ENCODE results near the gene SCAMP4. TPM values are rescaled to one million over a fixed set of nuclear protein-coding genes. Genes with fewer than 3 reads are reported as not detected.
A peak's percentile ranks its signal among the peaks of the same experiment; 100 is the strongest.

SCAMP4 gene
- total RNA-seq, 1 experiment from 2014 or later, result 63.3 TPM

DNA sequence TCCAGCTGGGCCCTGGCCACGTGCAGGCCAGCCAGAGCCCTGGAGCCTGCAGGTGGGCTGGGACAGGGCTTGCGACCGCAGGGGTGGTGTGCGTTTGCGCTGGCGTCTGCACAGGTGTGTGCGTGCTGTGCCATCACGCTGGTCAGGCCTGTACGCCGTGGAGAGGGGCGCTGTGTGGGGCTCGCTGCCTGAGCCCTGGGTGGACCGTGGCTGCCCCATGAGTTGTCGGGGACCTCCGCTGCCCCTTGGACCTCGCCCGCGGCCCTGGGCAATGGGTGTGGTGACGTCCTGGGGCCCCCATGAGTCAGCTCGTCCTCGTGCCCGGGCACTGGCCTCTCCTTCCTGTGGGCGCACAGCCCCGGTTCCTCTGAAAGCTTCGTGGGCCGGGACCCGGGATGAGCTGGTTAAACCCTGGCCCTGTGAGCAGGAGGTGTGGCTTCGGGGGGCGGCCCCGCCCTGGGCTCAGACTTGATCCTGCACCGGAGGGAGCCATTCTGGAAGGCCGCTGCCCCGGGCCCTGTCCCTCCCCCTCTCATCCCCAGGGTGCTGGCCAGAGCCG, 42.5 kb downstream of the SCAMP4 start:
- no peak for TF ChIP-seq RAD21 (IDR thresholded peaks at IDR 0.05; ENCODE audit: low read depth)
- TF ChIP-seq TCF7L2 (IDR thresholded peaks at IDR 0.05; ENCODE audit: borderline replicate concordance, extremely low read depth, insufficient read depth, insufficient read length), result no peak
- no peak for TF ChIP-seq EGR1 (IDR thresholded peaks at IDR 0.05; ENCODE audit: low read depth)
- no peak for TF ChIP-seq JUND (IDR thresholded peaks at IDR 0.05)
- no peak for TF ChIP-seq SRF (IDR thresholded peaks at IDR 0.05; ENCODE audit: low read depth)
- TF ChIP-seq EZH2 (IDR thresholded peaks at IDR 0.05), result no peak
- no TSS peak for BruUV-seq (replicated peaks)
- RAD21 ChIA-PET (ENCODE audit: low non-redundant PET in 1 of 2, low total read pairs in 2 of 2, uncharacterized antibody in 2 of 2, unreplicated experiment in 2 of 2), result no interaction called here
- H3K9ac ChIP-seq (ENCODE audit: low read length), result no peak overlapping the region
- no peaks in the 10 kb centered on the region for H4K20me1 ChIP-seq (ENCODE audit: insufficient read depth)
- H2AFZ ChIP-seq (ENCODE audit: low read depth, low read length, poor library complexity, severe bottlenecking), result no peak overlapping the region
- no peaks in the 10 kb centered on the region for H3K9me2 ChIP-seq (ENCODE audit: insufficient read depth)
- peaks cover 92% of the 10 kb centered on the region for H3K79me2 ChIP-seq (ENCODE audit: insufficient read depth, low read length)
- POLR2A ChIA-PET, result no interaction called here
- peak overlapping the region; percentile 39; the same call in 1 of the 2 replicates for H3K27ac ChIP-seq (ENCODE audit: low read depth, low read length)
- CTCF ChIA-PET, result no interaction called here
- peak overlapping the region; percentile 25; the same call in 1 of the 2 replicates for H3K4me2 ChIP-seq (ENCODE audit: low read length)
- ATAC-seq (no peak), DNase-seq (ENCODE audit: low read depth, low spot score) (no peak)
- peaks cover 11 to 44% of the 10 kb centered on the region in 2 experiments; a peak in 3 of 4 replicates for H3K4me1 ChIP-seq (ENCODE audit: control insufficient read depth in 1 of 2, insufficient read depth in 2 of 2, low read length in 2 of 2)
- intact Hi-C loops (cut with micrococcal nuclease), result no loop called here
- H3K4me3 ChIP-seq (replicated peaks in 1 of 2; ENCODE audit: low read depth in 1 of 2, low read length in 2 of 2), result no peak overlapping the region
- H3K9me3 ChIP-seq (ENCODE audit: control insufficient read depth in 1 of 2, insufficient read depth in 1 of 2, low read depth in 1 of 2, low read length in 2 of 2), result no peaks in the 10 kb centered on the region
- peaks cover 0 to 6% of the 10 kb centered on the region in 2 experiments; a peak in 1 of 4 replicates for H3K36me3 ChIP-seq (ENCODE audit: control insufficient read depth in 1 of 2, insufficient read depth in 2 of 2, low read length in 2 of 2)
- no peaks in the 10 kb centered on the region for H3K27me3 ChIP-seq (ENCODE audit: insufficient read depth, low read length)

DNA sequence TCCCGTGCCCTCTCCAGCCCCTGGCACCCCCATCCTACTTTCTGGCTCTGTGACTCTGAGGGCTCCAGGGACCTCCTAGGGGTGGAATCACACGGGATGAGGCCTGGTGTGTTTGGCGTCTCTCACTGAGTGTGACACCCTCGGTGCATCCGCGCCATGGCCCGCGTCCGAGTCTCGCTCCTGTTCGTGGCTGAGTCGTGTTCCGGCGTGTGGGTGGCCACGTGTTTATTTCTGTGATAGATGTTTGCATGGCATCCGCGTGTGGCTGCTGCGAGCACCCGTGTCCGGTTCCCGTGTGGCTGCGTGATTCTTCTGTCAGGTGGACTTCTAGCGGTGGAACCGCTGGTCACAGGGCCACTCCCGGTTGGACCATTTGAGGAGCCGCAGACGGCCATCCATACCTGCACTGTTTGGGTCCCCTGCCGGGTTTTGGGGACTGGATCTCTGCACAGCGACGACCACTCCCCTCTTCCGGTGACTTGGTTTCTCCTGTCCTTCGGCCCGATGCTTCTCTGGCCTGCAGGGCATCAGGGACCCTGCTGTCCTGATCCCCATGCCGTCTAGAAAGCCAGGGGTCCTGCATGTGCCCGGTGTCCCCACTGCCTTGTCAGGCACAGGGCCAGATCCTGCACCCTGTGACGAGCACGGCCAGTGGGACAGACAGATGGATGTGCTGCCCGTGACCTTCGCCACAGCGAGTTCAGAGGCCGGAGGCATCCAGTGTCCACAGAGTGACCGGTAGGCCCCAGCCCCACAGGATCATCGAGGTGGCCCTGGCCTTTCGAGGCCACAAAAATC, 44.3 kb downstream of the SCAMP4 start:
- ATAC-seq (no peak), DNase-seq (ENCODE audit: low read depth, low spot score) (no peak)
- Histone ChIP-seq H3K27me3 (ENCODE audit: insufficient read depth, low read length) (no peaks in the 10 kb centered on the region), H3K9me3 (ENCODE audit: control insufficient read depth in 1 of 2, insufficient read depth in 1 of 2, low read depth in 1 of 2, low read length in 2 of 2) (no peaks in the 10 kb centered on the region), H3K9ac (ENCODE audit: low read length) (no peak overlapping the region), H2AFZ (ENCODE audit: low read depth, low read length, poor library complexity, severe bottlenecking) (no peak overlapping the region), H3K79me2 (ENCODE audit: insufficient read depth, low read length) (peaks cover 92% of the 10 kb centered on the region), H3K4me2 (ENCODE audit: low read length) (no peak overlapping the region), H3K4me3 (replicated peaks in 1 of 2; ENCODE audit: low read depth in 1 of 2, low read length in 2 of 2) (no peak overlapping the region), H3K9me2 (ENCODE audit: insufficient read depth) (no peaks in the 10 kb centered on the region), H3K27ac (ENCODE audit: low read depth, low read length) (no peak overlapping the region), H4K20me1 (ENCODE audit: insufficient read depth) (no peaks in the 10 kb centered on the region), H3K36me3 (ENCODE audit: control insufficient read depth in 1 of 2, insufficient read depth in 2 of 2, low read length in 2 of 2) (peaks cover 0 to 6% of the 10 kb centered on the region in 2 experiments; a peak in 1 of 4 replicates), H3K4me1 (ENCODE audit: control insufficient read depth in 1 of 2, insufficient read depth in 2 of 2, low read length in 2 of 2) (peaks cover 3 to 27% of the 10 kb centered on the region in 2 experiments; a peak in 3 of 4 replicates)
- ChIA-PET POLR2A (no interaction called here), CTCF (no interaction called here), RAD21 (ENCODE audit: low non-redundant PET in 1 of 2, low total read pairs in 2 of 2, uncharacterized antibody in 2 of 2, unreplicated experiment in 2 of 2) (interaction anchor here in 1 of 2 experiments (0.7 kb wide), 1 partner anchor 93 kb away, joined by 3 read pairs; no protein-coding TSS in a partner anchor)
- no TSS peak for BruUV-seq (replicated peaks)
- intact Hi-C loops (cut with micrococcal nuclease), result no loop called here
- TF ChIP-seq, protein P1, sequence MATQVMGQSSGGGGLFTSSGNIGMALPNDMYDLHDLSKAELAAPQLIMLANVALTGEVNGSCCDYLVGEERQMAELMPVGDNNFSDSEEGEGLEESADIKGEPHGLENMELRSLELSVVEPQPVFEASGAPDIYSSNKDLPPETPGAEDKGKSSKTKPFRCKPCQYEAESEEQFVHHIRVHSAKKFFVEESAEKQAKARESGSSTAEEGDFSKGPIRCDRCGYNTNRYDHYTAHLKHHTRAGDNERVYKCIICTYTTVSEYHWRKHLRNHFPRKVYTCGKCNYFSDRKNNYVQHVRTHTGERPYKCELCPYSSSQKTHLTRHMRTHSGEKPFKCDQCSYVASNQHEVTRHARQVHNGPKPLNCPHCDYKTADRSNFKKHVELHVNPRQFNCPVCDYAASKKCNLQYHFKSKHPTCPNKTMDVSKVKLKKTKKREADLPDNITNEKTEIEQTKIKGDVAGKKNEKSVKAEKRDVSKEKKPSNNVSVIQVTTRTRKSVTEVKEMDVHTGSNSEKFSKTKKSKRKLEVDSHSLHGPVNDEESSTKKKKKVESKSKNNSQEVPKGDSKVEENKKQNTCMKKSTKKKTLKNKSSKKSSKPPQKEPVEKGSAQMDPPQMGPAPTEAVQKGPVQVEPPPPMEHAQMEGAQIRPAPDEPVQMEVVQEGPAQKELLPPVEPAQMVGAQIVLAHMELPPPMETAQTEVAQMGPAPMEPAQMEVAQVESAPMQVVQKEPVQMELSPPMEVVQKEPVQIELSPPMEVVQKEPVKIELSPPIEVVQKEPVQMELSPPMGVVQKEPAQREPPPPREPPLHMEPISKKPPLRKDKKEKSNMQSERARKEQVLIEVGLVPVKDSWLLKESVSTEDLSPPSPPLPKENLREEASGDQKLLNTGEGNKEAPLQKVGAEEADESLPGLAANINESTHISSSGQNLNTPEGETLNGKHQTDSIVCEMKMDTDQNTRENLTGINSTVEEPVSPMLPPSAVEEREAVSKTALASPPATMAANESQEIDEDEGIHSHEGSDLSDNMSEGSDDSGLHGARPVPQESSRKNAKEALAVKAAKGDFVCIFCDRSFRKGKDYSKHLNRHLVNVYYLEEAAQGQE (IDR thresholded peaks at IDR 0.05; ENCODE audit: low read depth), result no peak
- TF ChIP-seq EGR1 (IDR thresholded peaks at IDR 0.05; ENCODE audit: low read depth) (no peak), POLR2AphosphoS5 (IDR thresholded peaks at IDR 0.05; ENCODE audit: low read depth, low read length) (no peak), ELF1 (IDR thresholded peaks at IDR 0.05; ENCODE audit: borderline replicate concordance, low read depth) (no peak), TCF7L2 (IDR thresholded peaks at IDR 0.05; ENCODE audit: borderline replicate concordance, extremely low read depth, insufficient read depth, insufficient read length) (no peak), EZH2 (IDR thresholded peaks at IDR 0.05) (no peak), POLR2A (IDR thresholded peaks at IDR 0.05; ENCODE audit: borderline replicate concordance, extremely low read depth, insufficient read depth, insufficient read length) (no peak)
- TF ChIP-seq, protein P2, sequence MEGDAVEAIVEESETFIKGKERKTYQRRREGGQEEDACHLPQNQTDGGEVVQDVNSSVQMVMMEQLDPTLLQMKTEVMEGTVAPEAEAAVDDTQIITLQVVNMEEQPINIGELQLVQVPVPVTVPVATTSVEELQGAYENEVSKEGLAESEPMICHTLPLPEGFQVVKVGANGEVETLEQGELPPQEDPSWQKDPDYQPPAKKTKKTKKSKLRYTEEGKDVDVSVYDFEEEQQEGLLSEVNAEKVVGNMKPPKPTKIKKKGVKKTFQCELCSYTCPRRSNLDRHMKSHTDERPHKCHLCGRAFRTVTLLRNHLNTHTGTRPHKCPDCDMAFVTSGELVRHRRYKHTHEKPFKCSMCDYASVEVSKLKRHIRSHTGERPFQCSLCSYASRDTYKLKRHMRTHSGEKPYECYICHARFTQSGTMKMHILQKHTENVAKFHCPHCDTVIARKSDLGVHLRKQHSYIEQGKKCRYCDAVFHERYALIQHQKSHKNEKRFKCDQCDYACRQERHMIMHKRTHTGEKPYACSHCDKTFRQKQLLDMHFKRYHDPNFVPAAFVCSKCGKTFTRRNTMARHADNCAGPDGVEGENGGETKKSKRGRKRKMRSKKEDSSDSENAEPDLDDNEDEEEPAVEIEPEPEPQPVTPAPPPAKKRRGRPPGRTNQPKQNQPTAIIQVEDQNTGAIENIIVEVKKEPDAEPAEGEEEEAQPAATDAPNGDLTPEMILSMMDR (IDR thresholded peaks at IDR 0.05 in 2 of 3, conservative IDR thresholded peaks at IDR 0.05 in 1 of 3; ENCODE audit: borderline replicate concordance in 1 of 3, insufficient read depth in 1 of 3, low read depth in 2 of 3, low read length in 2 of 3), result no peak

Measured in HCT116 (cell line).